HepG2 (cell line): ENCODE measurements around the gene FGGY. TPM values are rescaled to one million over a fixed set of nuclear protein-coding genes. Genes with fewer than 3 reads are reported as not detected.

ENCODE experiments used
- ATAC-seq: fragments of 200-7000 bp; cut with Tn5 transposase; 3 replicates; pipeline ENCODE4 v1.9.1; 2020; ENCODE audit warnings: mild to moderate bottlenecking, moderate library complexity
- BruUV-seq: library from RNA; stranded (reverse); fragments of 400-500 nt; replicated peaks from 2 replicates; lab custom pipeline; 2021; lab: Mats Ljungman, UMichigan
- CTCF ChIA-PET: fragments of 300-600 bp; formaldehyde crosslinking; extraction: SDS; loops from one replicate; lab custom pipeline; 2021; ENCODE audit warnings: low total read pairs, inconsistent platforms, low intra/inter-chr PET ratio; lab: Yijun Ruan, JAX
- POLR2A ChIA-PET: fragments of 350-600 bp; sonication (Branson Sonifier 250); formaldehyde crosslinking; loops from one replicate; lab custom pipeline; 2020; ENCODE audit warnings: antibody characterized with exemption, inconsistent platforms; lab: Yijun Ruan, JAX
- DNase-seq: peaks from one replicate; pipeline ENCODE4 v3.0.0-alpha.2; 2015; ENCODE audit warnings: low spot score
- FAIRE-seq: peaks from 3 replicates; lab custom pipeline; 2011; peaks lifted over from hg19 to GRCh38; lab: Jason Lieb, UNC
- H2AFZ ChIP-seq: one replicate; pipeline ENCODE4 v1.6.1; 2011; ENCODE audit warnings: low read length, inconsistent platforms
- H3K27ac ChIP-seq: fragments of 300-600 bp; 3 replicates; pipeline ENCODE4 v1.8.0; 2011; ENCODE audit warnings: mixed run types, mild to moderate bottlenecking, mixed read lengths, low read length, inconsistent platforms; ENCODE audit not compliant: insufficient read depth; ENCODE audit errors: extremely low read length
- H3K27me3 ChIP-seq, 2 experiments: fragments of 200-600 bp in 1 of 2; 2 replicates in 1 of 2; 3 replicates in 1 of 2; pipeline versions ENCODE4 v1.6.0 to v1.8.0; 2011; ENCODE audit warnings: low read length in 2 of 2, mild to moderate bottlenecking in 2 of 2, moderate library complexity in 2 of 2, inconsistent platforms in 1 of 2; ENCODE audit not compliant: insufficient read depth in 2 of 2, control insufficient read depth in 1 of 2
- H3K36me3 ChIP-seq, 2 experiments: fragments of 200-600 bp in 1 of 2; replicated peaks in 1 of 2; 2 replicates in 1 of 2; 3 replicates in 1 of 2; pipeline versions ENCODE4 v1.5.1 to v1.8.0; 2011; ENCODE audit warnings: low read length in 2 of 2, inconsistent platforms in 1 of 2; ENCODE audit not compliant: insufficient read depth in 2 of 2, control insufficient read depth in 1 of 2
- H3K4me1 ChIP-seq: 2 replicates; pipeline ENCODE4 v1.5.1; 2012; ENCODE audit warnings: low read length, inconsistent platforms; ENCODE audit not compliant: insufficient read depth
- H3K4me2 ChIP-seq: 2 replicates; pipeline ENCODE4 v1.6.0; 2011; ENCODE audit warnings: low read depth, low read length, inconsistent platforms
- H3K4me3 ChIP-seq, 3 experiments: fragments of 200-600 bp in 1 of 3; sonication (generic), shearing (Covaris generic) in 1 of 3; replicated peaks in 1 of 3; 2 replicates each; pipeline ENCODE4 v1.5.1; 2011 to 2016; ENCODE audit warnings: low read length in 3 of 3, inconsistent platforms in 2 of 3, low read depth in 2 of 3, mild to moderate bottlenecking in 2 of 3, control low read depth in 1 of 3, mixed read lengths in 1 of 3; ENCODE audit not compliant: insufficient read depth in 1 of 3
- H3K79me2 ChIP-seq: one replicate; pipeline ENCODE4 v1.6.1; 2011; ENCODE audit warnings: low read length, inconsistent platforms; ENCODE audit not compliant: insufficient read depth
- H3K9ac ChIP-seq: 2 replicates; pipeline ENCODE4 v1.6.0; 2011; ENCODE audit warnings: mild to moderate bottlenecking, low read depth, low read length, inconsistent platforms; ENCODE audit not compliant: insufficient read depth
- H3K9me3 ChIP-seq: 2 replicates; pipeline ENCODE4 v1.5.1; 2012; ENCODE audit warnings: mild to moderate bottlenecking, low read length
- H4K20me1 ChIP-seq: 2 replicates; pipeline ENCODE4 v1.6.0; 2011; ENCODE audit warnings: inconsistent platforms, mild to moderate bottlenecking, low read length, moderate library complexity; ENCODE audit not compliant: insufficient read depth
- CCAR2 ChIP-seq: fragments of 200-400 bp; formaldehyde crosslinking; optimal IDR thresholded peaks from 2 replicates; pipeline ENCODE3; 2018; ENCODE audit warnings: low read depth, mild to moderate bottlenecking, low read length, moderate library complexity
- ETV6 ChIP-seq: sonication (generic); formaldehyde crosslinking; conservative IDR thresholded peaks from 2 replicates; pipeline ENCODE4 v1.4.0; 2020; ENCODE audit warnings: missing genetic modification reagents
- RXRB ChIP-seq: IDR thresholded peaks from 2 replicates; pipeline ENCODE4 v1.6.1; 2016; ENCODE audit warnings: borderline replicate concordance, missing genetic modification reagents, missing compliant biosample characterization
- SMAD3 ChIP-seq: sonication (generic); formaldehyde crosslinking; IDR thresholded peaks from 2 replicates; pipeline ENCODE4 v1.4.0; 2020; ENCODE audit warnings: missing genetic modification reagents
- ZNF318 ChIP-seq: sonication (generic); formaldehyde crosslinking; IDR thresholded peaks from 2 replicates; pipeline ENCODE4 v1.4.0; 2020; ENCODE audit warnings: mild to moderate bottlenecking, missing genetic modification reagents
- ZNF749 ChIP-seq: sonication (generic); formaldehyde crosslinking; IDR thresholded peaks from 2 replicates; pipeline ENCODE4 v1.8.0; 2022; ENCODE audit warnings: mild to moderate bottlenecking, missing genetic modification reagents, moderate library complexity, borderline replicate concordance
- WGBS: methylation state at CpG from one replicate; pipeline ENCODE4 v1.1.6; 2017; ENCODE audit warnings: low lambda C conversion rate; 5-methylcytosine and 5-hydroxymethylcytosine counted together
- in situ Hi-C: cut with HindIII; loops from 2 replicates; pipeline ENCODE4 v1.10.0; 2017; ENCODE audit warnings: low pct_unique_long_range_greater_than_20kb; ENCODE audit not compliant: extremely low pct_ligation_motif_present
- intact Hi-C: fragments of 100-400 bp; cut with micrococcal nuclease; formaldehyde crosslinking; loops from one replicate; pipeline ENCODE4 v1.10.0; 2022; ENCODE audit not compliant: unreplicated experiment
- polyA plus RNA-seq, 8 experiments: library from polyadenylated mRNA; depleted of rRNA in 3 of 8; stranded (reverse) in 7 of 8; unstranded in 1 of 8; fragments of >200 nt; fragmentation: Illumina TruSeq in 4 of 8; extraction: Trizol in 4 of 8; gene quantifications; 2 replicates each; pipeline versions ENCODE4 v1.2.1 to v1.2.3, GENCODE V29; 2011 to 2016; ENCODE audit warnings: low read depth in 4 of 8, missing spikeins in 1 of 8, mixed read lengths in 1 of 8; ENCODE audit not compliant: insufficient read depth in 1 of 8
- total RNA-seq, 5 experiments: library from RNA; depleted of rRNA; stranded (reverse); fragments of >200 nt; fragmentation: Illumina TruSeq; extraction: Trizol; gene quantifications; 2 replicates each; pipeline ENCODE4 v1.2.3, GENCODE V29; 2016; ENCODE audit warnings: low read depth in 1 of 5

FGGY gene
- total and polyA plus RNA-seq, 2 of the 13 experiments (the other 11 are each of a cell fraction or from before 2014, with no cell fraction given), result 15.7 to 27.5 TPM

DNA sequence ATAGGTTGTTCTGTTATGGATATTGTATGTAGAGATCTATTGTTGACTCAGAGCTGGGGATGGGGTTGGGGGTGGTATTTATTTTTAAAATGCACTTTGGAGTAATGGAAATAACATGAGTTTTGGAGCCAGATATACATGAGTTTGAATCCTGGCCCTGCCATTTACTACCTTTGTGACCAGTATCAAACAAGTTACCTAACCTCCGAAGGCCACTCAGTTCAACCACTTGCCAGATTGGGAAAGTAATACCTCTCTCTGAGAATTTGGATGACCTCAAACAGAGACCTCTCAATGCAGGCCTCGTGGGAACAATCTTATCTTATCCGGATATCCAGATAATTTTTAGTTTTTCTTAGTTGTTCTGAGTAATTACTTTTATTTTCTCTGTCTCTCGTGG is 181.0 kb downstream of the FGGY start:
- ATAC-seq (no peak), FAIRE-seq (no peak), DNase-seq (no peak)
- intact Hi-C loops, result no loop called here
- H3K36me3 ChIP-seq, result no peaks in the 10 kb centered on the region; a peak in 1 of 5 replicates
- in situ Hi-C loops, result no loop called here
- no peak overlapping the region for H3K9ac ChIP-seq
- H3K27ac ChIP-seq, result no peak overlapping the region
- H3K9me3 ChIP-seq, result no peaks in the 10 kb centered on the region
- ChIA-PET POLR2A (no interaction called here), CTCF (no interaction called here)
- H3K4me2 ChIP-seq, result no peak overlapping the region
- H4K20me1 ChIP-seq, result no peaks in the 10 kb centered on the region
- no peak overlapping the region for H3K4me3 ChIP-seq
- no TSS peak for BruUV-seq
- H3K79me2 ChIP-seq, result no peaks in the 10 kb centered on the region
- H2AFZ ChIP-seq, result no peak overlapping the region
- peaks cover 25% of the 10 kb centered on the region for H3K4me1 ChIP-seq
- no peaks in the 10 kb centered on the region for H3K27me3 ChIP-seq
- TF ChIP-seq ETV6 (CRISPR knock-in tag) (no peak), CCAR2 (no peak), ZNF318 (CRISPR knock-in tag) (no peak), ZNF749 (CRISPR knock-in tag) (no peak), SMAD3 (CRISPR knock-in tag) (no peak), RXRB (CRISPR knock-in tag) (no peak)
- TF ChIP-seq, all 625 proteins: peak for 0
- WGBS, result 94% methylated on average over 4 of the region's 4 CpGs
